H1 (cell line): ENCODE results near the gene ITGA5. TPM values are rescaled to one million over a fixed set of nuclear protein-coding genes. Genes with fewer than 3 reads are reported as not detected.

Experiments
- CTCF ChIA-PET: fragments of 300-600 bp; sonication (Branson Sonifier 250); formaldehyde crosslinking; loops from one replicate; lab custom pipeline; 2021; ENCODE audit not compliant: partially characterized antibody; lab: Charles Lee
- POLR2A ChIA-PET: fragments of 300-600 bp; sonication (Branson Sonifier 250); formaldehyde crosslinking; loops from one replicate; lab custom pipeline; 2021; ENCODE audit warnings: inconsistent platforms; ENCODE audit not compliant: partially characterized antibody; lab: Charles Lee
- DNase-seq, 2 experiments: peaks; one replicate each; pipeline versions ENCODE4 v3.0.0 to v3.0.0-alpha.2; 2010 to 2022; ENCODE audit warnings: low spot score in 2 of 2, low read depth in 1 of 2, mixed read lengths in 1 of 2
- FAIRE-seq: peaks from 2 replicates; lab custom pipeline; 2011; peaks lifted over from hg19 to GRCh38; lab: Jason Lieb, UNC
- H2AFZ ChIP-seq: 2 replicates; pipeline ENCODE4 v1.8.1; 2012; ENCODE audit warnings: low read length, inconsistent platforms
- H2AK5ac ChIP-seq: 2 replicates; pipeline ENCODE4 v1.6.1; 2013; ENCODE audit warnings: low read depth, low read length
- H2BK120ac ChIP-seq: replicated peaks from 2 replicates; pipeline ENCODE3; 2013; ENCODE audit warnings: low read depth, low read length, inconsistent platforms
- H2BK12ac ChIP-seq: 2 replicates; pipeline ENCODE4 v1.6.1; 2013; ENCODE audit warnings: low read depth, low read length
- H2BK15ac ChIP-seq: 2 replicates; pipeline ENCODE4 v1.6.1; 2013; ENCODE audit warnings: low read length
- H2BK20ac ChIP-seq: 2 replicates; pipeline ENCODE4 v1.6.1; 2013; ENCODE audit warnings: low read length
- H2BK5ac ChIP-seq: 2 replicates; pipeline ENCODE4 v1.6.1; 2013; ENCODE audit warnings: low read depth, low read length
- H3K14ac ChIP-seq: 2 replicates; pipeline ENCODE4 v1.6.1; 2013; ENCODE audit warnings: inconsistent platforms; ENCODE audit not compliant: insufficient read length
- H3K18ac ChIP-seq: 2 replicates; pipeline ENCODE4 v1.6.1; 2013; ENCODE audit warnings: low read length; ENCODE audit errors: extremely low read depth
- H3K23ac ChIP-seq: 2 replicates; pipeline ENCODE4 v1.6.1; 2013; ENCODE audit warnings: inconsistent platforms; ENCODE audit not compliant: insufficient read length
- H3K23me2 ChIP-seq: 2 replicates; pipeline ENCODE4 v1.6.1; 2013; ENCODE audit warnings: low read depth, low read length
- H3K27ac ChIP-seq: 2 replicates; pipeline ENCODE4 v1.6.1; 2011; ENCODE audit warnings: low read depth, low read length, inconsistent platforms
- H3K27me3 ChIP-seq, 4 experiments: replicated peaks in 1 of 4; 1 replicate in 1 of 4; 2 replicates in 3 of 4; pipeline versions ENCODE4 v1.6.1 to v1.8.1; 2011 to 2013; ENCODE audit warnings: low read length in 3 of 4, mild to moderate bottlenecking in 3 of 4, inconsistent platforms in 2 of 4, mixed read lengths in 2 of 4, moderate library complexity in 1 of 4; ENCODE audit not compliant: control insufficient read depth in 3 of 4, insufficient read depth in 3 of 4; ENCODE audit errors: extremely low read depth in 1 of 4
- H3K36me3 ChIP-seq, 4 experiments: 2 replicates each; pipeline versions ENCODE4 v1.6.1 to v1.8.1; 2011 to 2013; ENCODE audit warnings: mild to moderate bottlenecking in 4 of 4, low read length in 3 of 4, moderate library complexity in 2 of 4, control low read depth in 1 of 4, inconsistent platforms in 1 of 4; ENCODE audit not compliant: insufficient read depth in 4 of 4, control insufficient read depth in 2 of 4
- H3K4ac ChIP-seq: replicated peaks from 2 replicates; pipeline ENCODE3; 2013; ENCODE audit warnings: low read length, low read depth, mixed read lengths, inconsistent platforms; ENCODE audit not compliant: insufficient read length
- H3K4me1 ChIP-seq, 4 experiments: replicated peaks in 1 of 4; 1 replicate in 1 of 4; 2 replicates in 3 of 4; pipeline versions ENCODE4 v1.6.1 to v1.8.1; 2011 to 2013; ENCODE audit warnings: low read length in 3 of 4, inconsistent platforms in 2 of 4, mixed read lengths in 1 of 4; ENCODE audit not compliant: insufficient read depth in 4 of 4, control insufficient read depth in 3 of 4
- H3K4me2 ChIP-seq, 2 experiments: 2 replicates each; pipeline versions ENCODE4 v1.6.1 to v1.8.1; 2011 to 2013; ENCODE audit warnings: low read depth in 2 of 2, low read length in 2 of 2, control low read depth in 1 of 2, inconsistent platforms in 1 of 2, mild to moderate bottlenecking in 1 of 2; ENCODE audit not compliant: insufficient read depth in 1 of 2
- H3K4me3 ChIP-seq, 4 experiments: fragments of 200-600, 300-600 bp in 1 of 4; sonication (generic), shearing (Covaris generic), sonication (Bioruptor Twin) in 1 of 4; 2 replicates each; pipeline versions ENCODE4 v1.5.1 to v1.8.1; 2011 to 2016; ENCODE audit warnings: low read length in 4 of 4, low read depth in 3 of 4, control low read depth in 2 of 4, inconsistent platforms in 2 of 4, mild to moderate bottlenecking in 2 of 4, mixed read lengths in 1 of 4, moderate library complexity in 1 of 4; ENCODE audit not compliant: insufficient read depth in 2 of 4; ENCODE audit errors: extremely low read depth in 1 of 4
- H3K56ac ChIP-seq: replicated peaks from 2 replicates; pipeline ENCODE3; 2013; ENCODE audit warnings: low read depth, mild to moderate bottlenecking, mixed read lengths, low read length, inconsistent platforms; ENCODE audit not compliant: insufficient read length
- H3K79me1 ChIP-seq: 2 replicates; pipeline ENCODE4 v1.6.1; 2013; ENCODE audit warnings: low read depth, low read length, control low read depth
- H3K79me2 ChIP-seq, 2 experiments: 2 replicates each; pipeline versions ENCODE4 v1.6.1 to v1.8.1; 2012 to 2013; ENCODE audit warnings: low read length in 2 of 2, mild to moderate bottlenecking in 2 of 2, inconsistent platforms in 1 of 2; ENCODE audit not compliant: insufficient read depth in 2 of 2, control insufficient read depth in 1 of 2
- H3K9ac ChIP-seq, 4 experiments: replicated peaks in 1 of 4; 1 replicate in 1 of 4; 2 replicates in 3 of 4; pipeline versions ENCODE4 v1.6.1 to v1.8.1; 2011 to 2013; ENCODE audit warnings: low read depth in 3 of 4, low read length in 3 of 4, control low read depth in 2 of 4, mild to moderate bottlenecking in 2 of 4, moderate library complexity in 2 of 4, inconsistent platforms in 1 of 4; ENCODE audit errors: extremely low read depth in 1 of 4
- H3K9me3 ChIP-seq, 2 experiments: 2 replicates each; pipeline versions ENCODE4 v1.6.1 to v1.8.1; 2012 to 2013; ENCODE audit warnings: mild to moderate bottlenecking in 2 of 2, moderate library complexity in 2 of 2, control low read depth in 1 of 2, inconsistent platforms in 1 of 2, low read depth in 1 of 2, low read length in 1 of 2, mixed read lengths in 1 of 2; ENCODE audit not compliant: insufficient read depth in 2 of 2
- H4K20me1 ChIP-seq, 2 experiments: replicated peaks in 1 of 2; 2 replicates each; pipeline versions ENCODE3 to v1.8.1; 2011 to 2013; ENCODE audit warnings: inconsistent platforms in 2 of 2, low read length in 2 of 2, mild to moderate bottlenecking in 1 of 2; ENCODE audit not compliant: insufficient read depth in 2 of 2, control insufficient read depth in 1 of 2
- H4K5ac ChIP-seq: 2 replicates; pipeline ENCODE4 v1.6.1; 2013; ENCODE audit warnings: low read length, low read depth, mixed read lengths, inconsistent platforms; ENCODE audit not compliant: insufficient read length
- H4K8ac ChIP-seq: 2 replicates; pipeline ENCODE4 v1.8.0; 2013; ENCODE audit warnings: mild to moderate bottlenecking, moderate library complexity, low read length, inconsistent platforms; ENCODE audit not compliant: insufficient read depth; ENCODE audit errors: extremely low read depth
- H4K91ac ChIP-seq: replicated peaks from 2 replicates; pipeline ENCODE3; 2013; ENCODE audit warnings: low read length, mixed read lengths, inconsistent platforms; ENCODE audit not compliant: insufficient read length
- ATF3 ChIP-seq: IDR thresholded peaks from 2 replicates; pipeline ENCODE4 v1.6.1; 2011; ENCODE audit warnings: low read depth, mild to moderate bottlenecking, low read length; ENCODE audit not compliant: insufficient read depth
- BACH1 ChIP-seq: IDR thresholded peaks from 2 replicates; pipeline ENCODE4 v1.6.1; 2012; ENCODE audit warnings: low read length, improper control_type of control experiment
- CHD1 ChIP-seq: IDR thresholded peaks from 2 replicates; pipeline ENCODE4 v1.6.1; 2012; ENCODE audit warnings: low read depth, low read length, improper control_type of control experiment
- GABPA ChIP-seq: IDR thresholded peaks from 2 replicates; pipeline ENCODE4 v1.6.1; 2011; ENCODE audit warnings: mild to moderate bottlenecking, low read length, moderate library complexity, borderline replicate concordance; ENCODE audit not compliant: insufficient read depth
- PHF8 ChIP-seq: fragments of 200-600 bp; sonication (generic); conservative IDR thresholded peaks from 2 replicates; pipeline ENCODE4 v1.7.1; 2012; ENCODE audit warnings: low read depth, mild to moderate bottlenecking, inconsistent platforms, low read length, moderate library complexity
- POLR2A ChIP-seq, 2 experiments: IDR thresholded peaks; 1 replicate in 1 of 2; 2 replicates in 1 of 2; pipeline ENCODE4 v1.6.1; 2011; ENCODE audit warnings: low read depth in 2 of 2, low read length in 2 of 2, mild to moderate bottlenecking in 2 of 2; ENCODE audit errors: control extremely low read depth in 1 of 2
- RAD21 ChIP-seq, 2 experiments: IDR thresholded peaks in 1 of 2; conservative IDR thresholded peaks in 1 of 2; 2 replicates each; pipeline ENCODE4 v1.6.1; 2011; ENCODE audit warnings: low read depth in 2 of 2, low read length in 2 of 2, improper control_type of control experiment in 1 of 2, inconsistent platforms in 1 of 2, mild to moderate bottlenecking in 1 of 2, moderate library complexity in 1 of 2
- RBBP5 ChIP-seq: IDR thresholded peaks from 2 replicates; pipeline ENCODE4 v1.7.1; 2012; ENCODE audit warnings: low read depth, mild to moderate bottlenecking, inconsistent platforms, low read length, moderate library complexity, borderline replicate concordance
- RFX5 ChIP-seq: IDR thresholded peaks from 2 replicates; pipeline ENCODE4 v1.6.1; 2011; ENCODE audit warnings: low read depth, low read length, improper control_type of control experiment, borderline replicate concordance
- RNF2 ChIP-seq: fragments of 200-900, 300-1000 bp; sonication (generic); IDR thresholded peaks from 2 replicates; pipeline ENCODE4 v1.7.1; 2016; ENCODE audit warnings: borderline replicate concordance, low read depth, mild to moderate bottlenecking, antibody characterized with exemption, low read length; ENCODE audit not compliant: poor library complexity, severe bottlenecking; ENCODE audit errors: missing control alignments
- SIRT6 ChIP-seq: IDR thresholded peaks from one replicate; pipeline ENCODE4 v1.7.1; 2012; ENCODE audit warnings: low read length, inconsistent platforms
- SIX5 ChIP-seq: IDR thresholded peaks from 2 replicates; pipeline ENCODE4 v1.6.1; 2011; ENCODE audit warnings: mild to moderate bottlenecking, low read depth, low read length
- SP4 ChIP-seq: IDR thresholded peaks from 2 replicates; pipeline ENCODE4 v1.6.1; 2012; ENCODE audit warnings: low read length, inconsistent platforms
- TEAD4 ChIP-seq: IDR thresholded peaks from 2 replicates; pipeline ENCODE4 v1.6.1; 2012; ENCODE audit warnings: low read depth, low read length, inconsistent platforms, mixed read lengths
- polyA plus RNA-seq, 7 experiments: library from polyadenylated mRNA; depleted of rRNA in 3 of 7; stranded (reverse) in 5 of 7; unstranded in 2 of 7; fragments of >200 nt in 5 of 7; fragments of 200-250 nt in 2 of 7; gene quantifications; 1 replicate in 5 of 7; 2 replicates in 1 of 7; 4 replicates in 1 of 7; pipeline versions ENCODE4 v1.2.1 to v1.2.3, GENCODE V29; 2011 to 2013; ENCODE audit warnings: missing spikeins in 2 of 7, mixed read lengths in 2 of 7
- total RNA-seq: library from RNA; stranded (reverse); fragmentation: NEBNext Ultra II Directional; extraction: Animal tissue kit (Norgen Biotek cat#: 25700); gene quantifications from 2 replicates; pipeline ENCODE4 v1.2.1, GENCODE V29; 2021

The ITGA5 gene
- total and polyA plus RNA-seq, 2 of the 8 experiments (the other 6 are each of a cell fraction or from before 2014, with no cell fraction given) = 11.6 to 19.4 TPM

- Histone ChIP-seq H2BK120ac (no peak overlapping the region), H2BK12ac (no peak overlapping the region), H3K9me3 (no peaks in the 10 kb centered on the region), H3K4ac (no peak overlapping the region), H3K79me1 (no peaks in the 10 kb centered on the region), H3K79me2 (no peaks in the 10 kb centered on the region), H2BK20ac (no peak overlapping the region), H3K4me2 (no peak overlapping the region), H3K18ac (no peak overlapping the region), H2AFZ (no peak overlapping the region), H4K5ac (no peak overlapping the region), H3K56ac (no peak overlapping the region), H2AK5ac (no peak overlapping the region), H3K4me3 (no peak overlapping the region), H3K27ac (no peak overlapping the region), H3K36me3 (no peaks in the 10 kb centered on the region), H3K9ac (no peak overlapping the region), H4K91ac (no peak overlapping the region), H2BK5ac (no peak overlapping the region), H3K23me2 (no peaks in the 10 kb centered on the region), H2BK15ac (no peak overlapping the region), H3K23ac (no peak overlapping the region), H3K14ac (no peak overlapping the region), H4K8ac (no peak overlapping the region), H3K4me1 (peaks cover 0 to 4% (median 3%) of the 10 kb centered on the region in 4 experiments; a peak in 5 of 7 replicates), H3K27me3 (peaks cover 3 to 19% (median 15%) of the 10 kb centered on the region in 4 experiments), H4K20me1 (no peaks in the 10 kb centered on the region)
- ChIA-PET CTCF (interaction anchor here (0.6 to 26.1 kb wide), 12 partner anchors 9 to 134 kb away, joined by 3 to 742 read pairs (median 12); partner anchors contain the start of genes ITGA5 and ZNF385A), POLR2A (no interaction called here)
- FAIRE-seq (no peak), DNase-seq (no peak)
- TF ChIP-seq POLR2A (IDR thresholded peaks at IDR 0.05; ENCODE audit: control extremely low read depth in 1 of 2, low read depth in 2 of 2, low read length in 2 of 2) (no peak), SP4 (no peak), BACH1 (no peak), RNF2 (no peak), RBBP5 (no peak), GABPA (no peak), CHD1 (no peak), PHF8 (no peak), SIRT6 (no peak), TEAD4 (no peak), ATF3 (no peak), SIX5 (no peak), RFX5 (no peak), RAD21 (IDR thresholded peaks at IDR 0.05 in 1 of 2, conservative IDR thresholded peaks at IDR 0.05 in 1 of 2; ENCODE audit: low read depth in 2 of 2, low read length in 2 of 2) (no peak)
These were observed 18.2 kb upstream of the ITGA5 start for GRCh38 chr12:54437243-54437642.
